Loucy (cell line): ENCODE data around the gene LRRK1.

ENCODE experiments used
- H2AFZ ChIP-seq: fragments of 200-600 bp; sonication (generic); 2 replicates; pipeline ENCODE4 v1.6.0; 2016; ENCODE audit warnings: antibody characterized with exemption, mild to moderate bottlenecking, low read length, moderate library complexity
- H3F3A ChIP-seq: fragments of 200-600 bp; 2 replicates; pipeline ENCODE4 v1.6.0; 2016; ENCODE audit warnings: antibody characterized with exemption, low read depth, mild to moderate bottlenecking
- H3K27me3 ChIP-seq: fragments of 200-600 bp; sonication (generic); 2 replicates; pipeline ENCODE4 v1.6.1; 2014; ENCODE audit warnings: low read length, mild to moderate bottlenecking; ENCODE audit not compliant: insufficient read depth, poor library complexity, severe bottlenecking
- H3K36me3 ChIP-seq: fragments of 200-600 bp; sonication (generic); 2 replicates; pipeline ENCODE4 v1.6.1; 2016; ENCODE audit warnings: low read length; ENCODE audit not compliant: insufficient read depth
- H3K4me1 ChIP-seq: fragments of 200-600 bp; sonication (generic); 2 replicates; pipeline ENCODE4 v1.5.1; 2014; ENCODE audit warnings: low read length, mild to moderate bottlenecking; ENCODE audit not compliant: insufficient read depth, poor library complexity, severe bottlenecking
- H3K4me2 ChIP-seq: fragments of 200-600 bp; sonication (generic); 2 replicates; pipeline ENCODE4 v1.6.0; 2014; ENCODE audit warnings: antibody characterized with exemption, low read length, low read depth, mild to moderate bottlenecking; ENCODE audit not compliant: poor library complexity, severe bottlenecking
- H3K4me3 ChIP-seq: fragments of 200-600 bp; sonication (generic); 2 replicates; pipeline ENCODE4 v1.5.1; 2014; ENCODE audit warnings: low read length, mild to moderate bottlenecking, mixed read lengths; ENCODE audit not compliant: poor library complexity, severe bottlenecking
- H3K79me2 ChIP-seq: fragments of 200-600 bp; sonication (generic); 2 replicates; pipeline ENCODE4 v1.6.1; 2014; ENCODE audit warnings: low read length; ENCODE audit not compliant: insufficient read depth
- H3K9ac ChIP-seq: fragments of 200-600 bp; sonication (generic); 2 replicates; pipeline ENCODE4 v1.6.0; 2014; ENCODE audit warnings: mild to moderate bottlenecking, low read depth, low read length, moderate library complexity; ENCODE audit not compliant: poor library complexity, severe bottlenecking
- H3K9me2 ChIP-seq: fragments of 200-600 bp; sonication (generic); replicated peaks from 2 replicates; pipeline ENCODE4 v1.6.1; 2016; ENCODE audit warnings: low read depth, low read length, mixed read lengths
- H3K9me3 ChIP-seq: fragments of 200-600 bp; sonication (generic); 2 replicates; pipeline ENCODE4 v1.6.1; 2014; ENCODE audit warnings: mild to moderate bottlenecking, antibody characterized with exemption, low read length, low read depth; ENCODE audit not compliant: insufficient read depth
- H4K20me1 ChIP-seq: fragments of 200-600 bp; sonication (generic); 2 replicates; pipeline ENCODE4 v1.6.0; 2014; ENCODE audit warnings: antibody characterized with exemption, low read length, mild to moderate bottlenecking; ENCODE audit not compliant: insufficient read depth, poor library complexity, severe bottlenecking
- EZH2phosphoT487 ChIP-seq: fragments of 200-600 bp; IDR thresholded peaks from 2 replicates; pipeline ENCODE4 v1.6.1; 2018; ENCODE audit warnings: antibody characterized with exemption, mild to moderate bottlenecking, moderate library complexity, borderline replicate concordance
- TF ChIP-seq, protein P1 (sequence below): fragments of 200-600 bp; sonication (generic); conservative IDR thresholded peaks from 2 replicates; pipeline ENCODE4 v1.5.1; 2014; ENCODE audit warnings: mild to moderate bottlenecking, antibody characterized with exemption, low read length

The LRRK1 gene

DNA sequence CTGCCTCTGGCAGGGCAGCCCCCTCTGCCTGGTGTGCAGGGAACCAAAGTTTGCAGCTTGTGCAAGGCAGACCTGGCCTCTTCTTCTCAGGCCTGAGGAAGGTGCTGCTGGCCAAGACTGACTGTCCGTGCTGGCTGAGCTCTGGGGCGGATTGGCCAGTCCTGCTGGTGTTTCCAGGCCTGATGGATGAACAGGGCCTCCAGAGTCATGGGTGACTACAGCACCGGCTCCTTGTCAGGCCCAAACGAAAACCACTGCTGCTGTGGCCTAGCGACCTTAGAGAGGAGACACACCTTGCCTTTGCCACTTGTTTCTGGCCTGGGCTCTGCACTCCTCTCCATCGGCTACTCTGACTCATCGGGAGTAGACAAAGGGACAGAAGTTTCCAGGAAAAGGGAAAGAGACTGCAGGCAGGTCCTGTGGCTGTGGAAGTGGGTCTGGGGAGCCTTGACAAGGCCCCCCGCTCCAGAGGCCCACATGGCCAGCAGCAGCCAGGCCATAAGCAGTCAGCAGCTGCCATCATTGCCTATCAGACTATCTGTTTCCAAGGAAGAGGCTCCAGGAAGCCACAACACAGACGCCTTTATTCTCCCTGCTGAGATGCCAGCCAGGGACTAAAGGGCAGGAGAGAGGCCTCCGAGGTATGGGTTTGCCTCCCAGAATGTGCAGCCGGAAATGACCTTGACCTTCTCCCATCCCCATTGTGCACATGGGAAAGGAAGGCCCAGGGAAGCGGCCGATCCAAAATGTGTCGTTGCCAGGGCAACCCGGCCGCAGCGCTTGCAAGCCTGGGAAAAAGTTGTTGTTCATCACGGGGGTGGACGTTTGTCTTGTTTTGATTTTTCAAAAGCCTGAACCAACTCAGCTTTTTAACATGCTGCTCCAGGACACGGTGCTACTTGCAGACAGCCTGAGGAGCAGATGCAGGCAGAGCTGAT is 172.2 kb downstream of the LRRK1 start:
- Histone ChIP-seq H3K4me1 (peaks cover 26% of the 10 kb centered on the region), H3K9ac (no peak overlapping the region), H3K27me3 (no peaks in the 10 kb centered on the region), H4K20me1 (no peaks in the 10 kb centered on the region), H3K9me3 (no peaks in the 10 kb centered on the region), H3K4me3 (no peak overlapping the region), H3K36me3 (no peaks in the 10 kb centered on the region), H3K9me2 (no peaks in the 10 kb centered on the region), H3K4me2 (no peak overlapping the region), H3F3A (no peaks in the 10 kb centered on the region), H3K79me2 (no peaks in the 10 kb centered on the region), H2AFZ (no peak overlapping the region)
- no peak for TF ChIP-seq EZH2phosphoT487

DNA sequence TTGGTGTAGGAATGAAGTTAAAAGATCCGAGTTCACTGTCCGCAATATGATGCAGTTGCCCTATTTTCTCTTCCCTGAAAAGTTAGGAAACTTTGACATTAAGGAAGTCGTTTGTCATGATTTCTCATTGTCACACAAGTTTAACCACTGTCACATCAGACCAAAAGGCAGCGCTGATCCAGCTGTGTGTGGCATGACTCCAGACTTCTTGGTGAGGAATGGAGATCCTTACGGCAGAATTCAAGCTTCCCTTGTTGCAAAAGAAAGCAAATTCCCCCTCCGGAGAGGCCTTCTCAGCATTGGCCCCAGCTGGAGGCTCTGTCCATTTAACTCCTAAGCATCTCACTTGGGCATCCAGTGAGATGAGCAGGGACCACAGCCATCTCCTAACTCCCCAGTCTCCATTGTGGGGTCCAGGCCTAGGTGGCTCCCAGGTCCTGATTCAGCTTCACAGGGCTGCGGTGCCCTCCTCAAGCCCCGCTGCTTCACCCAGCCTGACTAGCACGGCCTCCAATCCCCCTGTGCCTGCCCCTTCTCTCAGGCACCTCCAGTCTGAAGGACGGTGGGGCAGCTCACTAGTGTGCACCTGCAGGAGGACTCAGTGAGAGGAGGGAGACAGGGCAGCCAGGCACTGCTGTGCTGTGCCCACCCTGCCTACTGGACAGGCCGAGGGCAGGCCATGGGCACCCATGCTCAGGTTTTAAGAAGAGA is 173.2 kb downstream of the LRRK1 start:
- no peaks in the 10 kb centered on the region for H3K79me2 ChIP-seq
- TF ChIP-seq, protein P1, sequence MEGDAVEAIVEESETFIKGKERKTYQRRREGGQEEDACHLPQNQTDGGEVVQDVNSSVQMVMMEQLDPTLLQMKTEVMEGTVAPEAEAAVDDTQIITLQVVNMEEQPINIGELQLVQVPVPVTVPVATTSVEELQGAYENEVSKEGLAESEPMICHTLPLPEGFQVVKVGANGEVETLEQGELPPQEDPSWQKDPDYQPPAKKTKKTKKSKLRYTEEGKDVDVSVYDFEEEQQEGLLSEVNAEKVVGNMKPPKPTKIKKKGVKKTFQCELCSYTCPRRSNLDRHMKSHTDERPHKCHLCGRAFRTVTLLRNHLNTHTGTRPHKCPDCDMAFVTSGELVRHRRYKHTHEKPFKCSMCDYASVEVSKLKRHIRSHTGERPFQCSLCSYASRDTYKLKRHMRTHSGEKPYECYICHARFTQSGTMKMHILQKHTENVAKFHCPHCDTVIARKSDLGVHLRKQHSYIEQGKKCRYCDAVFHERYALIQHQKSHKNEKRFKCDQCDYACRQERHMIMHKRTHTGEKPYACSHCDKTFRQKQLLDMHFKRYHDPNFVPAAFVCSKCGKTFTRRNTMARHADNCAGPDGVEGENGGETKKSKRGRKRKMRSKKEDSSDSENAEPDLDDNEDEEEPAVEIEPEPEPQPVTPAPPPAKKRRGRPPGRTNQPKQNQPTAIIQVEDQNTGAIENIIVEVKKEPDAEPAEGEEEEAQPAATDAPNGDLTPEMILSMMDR = no peak
- TF ChIP-seq EZH2phosphoT487 = no peak
- no peaks in the 10 kb centered on the region for H3K36me3 ChIP-seq
- no peaks in the 10 kb centered on the region for H3K9me2 ChIP-seq
- no peaks in the 10 kb centered on the region for H3K27me3 ChIP-seq
- H3K4me1 ChIP-seq = peaks cover 26% of the 10 kb centered on the region
- no peaks in the 10 kb centered on the region for H4K20me1 ChIP-seq
- H3F3A ChIP-seq = no peaks in the 10 kb centered on the region
- H3K4me3 ChIP-seq = no peak overlapping the region
- no peak overlapping the region for H3K9ac ChIP-seq
- H3K9me3 ChIP-seq = no peaks in the 10 kb centered on the region
- H2AFZ ChIP-seq = no peak overlapping the region
- no peak overlapping the region for H3K4me2 ChIP-seq

DNA sequence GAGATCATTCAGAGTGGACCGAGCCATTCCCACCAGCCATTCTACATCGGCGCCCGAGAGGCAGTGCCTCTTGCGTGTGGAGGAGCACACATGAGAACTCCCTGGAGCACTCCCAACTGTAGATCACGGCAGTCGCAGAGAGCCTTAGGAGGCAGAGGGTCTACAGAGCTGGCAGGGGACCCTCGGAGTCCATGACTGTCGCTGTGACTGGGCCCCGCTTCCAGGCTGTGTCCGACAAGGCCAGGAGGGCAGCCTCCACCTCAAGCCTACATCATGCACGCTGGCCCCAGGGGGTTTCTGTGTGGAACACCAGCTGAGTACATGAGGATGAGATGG is 173.7 kb downstream of the LRRK1 start:
- Histone ChIP-seq H3K36me3 (no peaks in the 10 kb centered on the region), H2AFZ (no peak overlapping the region), H4K20me1 (no peaks in the 10 kb centered on the region), H3K9me2 (no peaks in the 10 kb centered on the region), H3K4me2 (no peak overlapping the region), H3K9ac (no peak overlapping the region), H3K4me3 (no peak overlapping the region), H3K27me3 (no peaks in the 10 kb centered on the region), H3K4me1 (peaks cover 26% of the 10 kb centered on the region), H3K79me2 (no peaks in the 10 kb centered on the region), H3F3A (no peaks in the 10 kb centered on the region), H3K9me3 (no peaks in the 10 kb centered on the region)
- TF ChIP-seq, protein P1 = no peak
- TF ChIP-seq EZH2phosphoT487 = no peak
